Measurements from ENCODE around the gene ANO6.

The ANO6 gene

GRCh38 chr12:45284096-45284901 is 68.4 kb downstream of the ANO6 start:
- H3K9ac ChIP-seq (ENCODE audit: low read length): no peak overlapping the region
- H3K4me1 ChIP-seq (ENCODE audit: low read length): peaks cover 12% of the 10 kb centered on the region; the same call in 1 of the 2 replicates
- no peak for TF ChIP-seq EZH2phosphoT487 (IDR thresholded peaks at IDR 0.05; ENCODE audit: low read length)
- no peak for TF ChIP-seq CTCF (IDR thresholded peaks at IDR 0.05; ENCODE audit: low read length)
- no peak for TF ChIP-seq EZH2 (optimal IDR thresholded peaks at IDR 0.05; ENCODE audit: low read depth, low read length)
- H3K9me3 ChIP-seq (replicated peaks; ENCODE audit: insufficient read depth, low read length): no peaks in the 10 kb centered on the region
- 0 out of 2 replicates have a peak, but pooled peaks cover 3% of the 10 kb centered on the region for H4K20me1 ChIP-seq (ENCODE audit: insufficient read depth, low read length)
- no peaks in the 10 kb centered on the region for H3K36me3 ChIP-seq (replicated peaks; ENCODE audit: insufficient read depth, low read length)
- no peaks in the 10 kb centered on the region for H3K27me3 ChIP-seq (replicated peaks; ENCODE audit: insufficient read depth, low read length)
- H3K79me2 ChIP-seq (ENCODE audit: low read length): peaks cover 54% of the 10 kb centered on the region
- H3F3A ChIP-seq (ENCODE audit: insufficient read depth, low read length): no peaks in the 10 kb centered on the region
- H3K27ac ChIP-seq (ENCODE audit: low read length): no peak overlapping the region
- no peak overlapping the region for H3K4me2 ChIP-seq (ENCODE audit: low read depth, low read length)
- H3K4me3 ChIP-seq (ENCODE audit: low read length): no peak overlapping the region
- H3K9me2 ChIP-seq (replicated peaks; ENCODE audit: insufficient read depth, low read length): no peaks in the 10 kb centered on the region
- H2AFZ ChIP-seq (ENCODE audit: low read length): no peak overlapping the region
- no peak for DNase-seq

- Histone ChIP-seq H3K27ac (ENCODE audit: low read length) (no peak overlapping the region), H3K4me1 (ENCODE audit: low read length) (no peaks in the 10 kb centered on the region), H3K79me2 (ENCODE audit: low read length) (peaks cover 66% of the 10 kb centered on the region), H3K27me3 (replicated peaks; ENCODE audit: insufficient read depth, low read length) (no peaks in the 10 kb centered on the region), H3K9me3 (replicated peaks; ENCODE audit: insufficient read depth, low read length) (no peaks in the 10 kb centered on the region), H3K4me3 (ENCODE audit: low read length) (no peak overlapping the region), H3K9ac (ENCODE audit: low read length) (no peak overlapping the region), H2AFZ (ENCODE audit: low read length) (no peak overlapping the region), H3K4me2 (ENCODE audit: low read depth, low read length) (no peak overlapping the region), H3F3A (ENCODE audit: insufficient read depth, low read length) (no peaks in the 10 kb centered on the region), H4K20me1 (ENCODE audit: insufficient read depth, low read length) (no peaks in the 10 kb centered on the region), H3K9me2 (replicated peaks; ENCODE audit: insufficient read depth, low read length) (no peaks in the 10 kb centered on the region), H3K36me3 (replicated peaks; ENCODE audit: insufficient read depth, low read length) (no peaks in the 10 kb centered on the region)
- DNase-seq: no peak
- no peak for TF ChIP-seq CTCF (IDR thresholded peaks at IDR 0.05; ENCODE audit: low read length)
- TF ChIP-seq EZH2 (optimal IDR thresholded peaks at IDR 0.05; ENCODE audit: low read depth, low read length): no peak
- no peak for TF ChIP-seq EZH2phosphoT487 (IDR thresholded peaks at IDR 0.05; ENCODE audit: low read length)
These were observed 69.8 kb downstream of the ANO6 start for GRCh38 chr12:45285717-45286116.

DNA sequence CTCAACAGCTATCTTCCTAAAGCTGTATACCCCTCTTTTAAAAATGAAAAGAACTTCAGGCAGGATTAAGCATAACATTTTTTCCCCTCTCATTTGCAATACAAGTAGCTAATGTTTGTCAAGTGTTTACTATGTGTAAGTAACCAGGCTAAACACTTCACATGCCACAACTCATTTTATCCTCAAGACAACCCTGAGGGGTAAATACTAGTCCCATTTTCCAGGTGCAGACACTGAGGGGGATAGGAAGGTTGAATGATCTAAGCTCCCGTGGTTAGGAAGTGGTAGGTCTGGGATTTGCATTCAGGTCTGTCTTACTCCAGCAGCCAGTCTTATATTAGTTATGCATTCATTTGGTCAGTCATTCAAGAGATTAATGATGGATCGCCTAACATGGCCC is 70.7 kb downstream of the ANO6 start:
- Histone ChIP-seq H3K4me1 (ENCODE audit: low read length) (no peaks in the 10 kb centered on the region), H3F3A (ENCODE audit: insufficient read depth, low read length) (no peaks in the 10 kb centered on the region), H2AFZ (ENCODE audit: low read length) (no peak overlapping the region), H3K9me2 (replicated peaks; ENCODE audit: insufficient read depth, low read length) (no peaks in the 10 kb centered on the region), H3K9ac (ENCODE audit: low read length) (no peak overlapping the region), H3K9me3 (replicated peaks; ENCODE audit: insufficient read depth, low read length) (no peaks in the 10 kb centered on the region), H4K20me1 (ENCODE audit: insufficient read depth, low read length) (no peaks in the 10 kb centered on the region), H3K36me3 (replicated peaks; ENCODE audit: insufficient read depth, low read length) (no peaks in the 10 kb centered on the region), H3K27ac (ENCODE audit: low read length) (no peak overlapping the region), H3K4me2 (ENCODE audit: low read depth, low read length) (no peak overlapping the region), H3K4me3 (ENCODE audit: low read length) (no peak overlapping the region), H3K79me2 (ENCODE audit: low read length) (peaks cover 62% of the 10 kb centered on the region), H3K27me3 (replicated peaks; ENCODE audit: insufficient read depth, low read length) (no peaks in the 10 kb centered on the region)
- TF ChIP-seq EZH2 (optimal IDR thresholded peaks at IDR 0.05; ENCODE audit: low read depth, low read length) (no peak), CTCF (IDR thresholded peaks at IDR 0.05; ENCODE audit: low read length) (no peak), EZH2phosphoT487 (IDR thresholded peaks at IDR 0.05; ENCODE audit: low read length) (no peak)
- DNase-seq: no peak
